ENCODE results near the gene PTBP3. TPM values are rescaled to one million over a fixed set of nuclear protein-coding genes. Genes with fewer than 3 reads are reported as not detected.

The PTBP3 gene
- polyA plus RNA-seq, 1 of the 3 experiments (the other 2 are of a cell fraction) = 6.1 TPM

DNA sequence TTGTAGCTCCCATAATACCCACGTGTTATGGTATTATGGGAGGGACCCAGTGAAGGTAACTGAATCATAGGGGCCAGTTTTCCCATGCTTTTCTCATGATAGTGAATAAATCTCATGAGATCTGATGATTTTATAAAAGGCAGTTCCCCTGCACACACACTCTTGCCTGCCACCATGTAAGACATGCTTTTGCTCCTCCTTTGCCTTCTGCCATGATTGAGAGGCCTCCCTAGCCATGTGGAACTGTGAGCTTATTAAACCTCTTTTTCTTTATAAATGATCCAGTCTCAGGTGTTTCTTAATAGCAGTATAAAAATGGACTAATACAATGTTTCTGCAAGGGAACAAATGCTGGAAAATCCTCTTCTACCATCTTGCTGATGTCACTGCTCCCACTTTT is 36.4 kb upstream of the PTBP3 start:
- H3K4me3 ChIP-seq (ENCODE audit: low read depth in 2 of 2, low read length in 1 of 2) = no peak overlapping the region
- no peak overlapping the region for H3K9ac ChIP-seq
- H3K36me3 ChIP-seq (replicated peaks in 1 of 2; ENCODE audit: control insufficient read depth in 1 of 2, insufficient read depth in 2 of 2, low read length in 1 of 2) = no peaks in the 10 kb centered on the region
- 44% methylated on average over 1 of the region's 1 CpG for WGBS (ENCODE audit: low lambda C conversion rate)
- H3K9me3 ChIP-seq = peaks cover 3% of the 10 kb centered on the region; the same call in 1 of the 2 replicates
- H3K4me2 ChIP-seq = no peak overlapping the region
- no peak overlapping the region for H2AFZ ChIP-seq (ENCODE audit: low read depth)
- H3K9me2 ChIP-seq = no peaks in the 10 kb centered on the region
- no peaks in the 10 kb centered on the region for H3K27me3 ChIP-seq (ENCODE audit: insufficient read depth)
- ChIA-PET CTCF (interaction anchor here (0.8 to 1.7 kb wide), 3 partner anchors 9 to 295 kb away, joined by 4 to 5 read pairs (median 5); no protein-coding TSS in a partner anchor), POLR2A (no interaction called here)
- no peaks in the 10 kb centered on the region for H3K4me1 ChIP-seq (ENCODE audit: control insufficient read depth in 1 of 2, insufficient read depth in 2 of 2, low read depth in 1 of 2, low read length in 1 of 2)
- DNase-seq = no peak
- H3F3A ChIP-seq (replicated peaks; ENCODE audit: insufficient read depth) = no peaks in the 10 kb centered on the region
- TF ChIP-seq NFIC (IDR thresholded peaks at IDR 0.05; ENCODE audit: borderline replicate concordance) (no peak), EZH2phosphoT487 (IDR thresholded peaks at IDR 0.05; ENCODE audit: borderline replicate concordance, low read depth) (no peak), GATA2 (CRISPR knock-in tag; IDR thresholded peaks at IDR 0.05) (no peak), GABPA (IDR thresholded peaks at IDR 0.05; ENCODE audit: low read depth) (no peak)
- TF ChIP-seq, protein P1, sequence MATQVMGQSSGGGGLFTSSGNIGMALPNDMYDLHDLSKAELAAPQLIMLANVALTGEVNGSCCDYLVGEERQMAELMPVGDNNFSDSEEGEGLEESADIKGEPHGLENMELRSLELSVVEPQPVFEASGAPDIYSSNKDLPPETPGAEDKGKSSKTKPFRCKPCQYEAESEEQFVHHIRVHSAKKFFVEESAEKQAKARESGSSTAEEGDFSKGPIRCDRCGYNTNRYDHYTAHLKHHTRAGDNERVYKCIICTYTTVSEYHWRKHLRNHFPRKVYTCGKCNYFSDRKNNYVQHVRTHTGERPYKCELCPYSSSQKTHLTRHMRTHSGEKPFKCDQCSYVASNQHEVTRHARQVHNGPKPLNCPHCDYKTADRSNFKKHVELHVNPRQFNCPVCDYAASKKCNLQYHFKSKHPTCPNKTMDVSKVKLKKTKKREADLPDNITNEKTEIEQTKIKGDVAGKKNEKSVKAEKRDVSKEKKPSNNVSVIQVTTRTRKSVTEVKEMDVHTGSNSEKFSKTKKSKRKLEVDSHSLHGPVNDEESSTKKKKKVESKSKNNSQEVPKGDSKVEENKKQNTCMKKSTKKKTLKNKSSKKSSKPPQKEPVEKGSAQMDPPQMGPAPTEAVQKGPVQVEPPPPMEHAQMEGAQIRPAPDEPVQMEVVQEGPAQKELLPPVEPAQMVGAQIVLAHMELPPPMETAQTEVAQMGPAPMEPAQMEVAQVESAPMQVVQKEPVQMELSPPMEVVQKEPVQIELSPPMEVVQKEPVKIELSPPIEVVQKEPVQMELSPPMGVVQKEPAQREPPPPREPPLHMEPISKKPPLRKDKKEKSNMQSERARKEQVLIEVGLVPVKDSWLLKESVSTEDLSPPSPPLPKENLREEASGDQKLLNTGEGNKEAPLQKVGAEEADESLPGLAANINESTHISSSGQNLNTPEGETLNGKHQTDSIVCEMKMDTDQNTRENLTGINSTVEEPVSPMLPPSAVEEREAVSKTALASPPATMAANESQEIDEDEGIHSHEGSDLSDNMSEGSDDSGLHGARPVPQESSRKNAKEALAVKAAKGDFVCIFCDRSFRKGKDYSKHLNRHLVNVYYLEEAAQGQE (IDR thresholded peaks at IDR 0.05; ENCODE audit: low read depth, low read length) = no peak
- no peak overlapping the region for H3K27ac ChIP-seq (ENCODE audit: low read depth in 2 of 2, low read length in 1 of 2)
- no peaks in the 10 kb centered on the region for H4K20me1 ChIP-seq (ENCODE audit: insufficient read depth)
- no peaks in the 10 kb centered on the region for H3K79me2 ChIP-seq (ENCODE audit: insufficient read depth)

DNA sequence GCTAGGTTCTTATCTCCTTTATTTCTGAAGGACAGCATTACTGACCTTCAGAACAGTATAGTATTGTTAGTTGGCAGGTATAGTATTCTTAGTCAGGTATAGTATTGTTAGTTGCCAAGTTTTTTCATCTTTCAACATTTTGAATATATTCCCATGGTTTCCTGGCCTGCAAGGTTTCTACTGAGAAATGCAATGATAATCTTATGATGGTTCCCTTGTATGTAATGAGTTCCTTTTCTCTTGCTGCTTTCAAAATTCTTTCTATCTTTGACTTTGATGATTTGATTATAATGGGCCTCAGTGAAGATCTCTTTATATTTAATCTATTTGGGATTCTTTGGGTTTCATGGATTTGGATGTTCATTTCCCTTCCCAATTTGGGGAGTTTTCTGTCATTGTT is 34.0 kb upstream of the PTBP3 start:
- no peaks in the 10 kb centered on the region for H3K4me1 ChIP-seq (ENCODE audit: control insufficient read depth in 1 of 2, insufficient read depth in 2 of 2, low read depth in 1 of 2, low read length in 1 of 2)

More for the DNA sequence above, 34.0 kb upstream of the PTBP3 start:
- no peak overlapping the region for H3K9ac ChIP-seq
- H3K4me3 ChIP-seq (ENCODE audit: low read depth in 2 of 2, low read length in 1 of 2) = no peak overlapping the region
- peaks cover 3% of the 10 kb centered on the region; the same call in 1 of the 2 replicates for H3K9me3 ChIP-seq
- no peak for DNase-seq
- no peak overlapping the region for H3K4me2 ChIP-seq
- POLR2A ChIA-PET = interaction anchor here (1.6 kb wide), 1 partner anchor 12 kb away, joined by 4 read pairs; the partner anchor contains the start of gene HSDL2
- CTCF ChIA-PET = interaction anchor here (0.6 to 1.6 kb wide), 7 partner anchors 12 to 471 kb away, joined by 3 to 7 read pairs (median 4); partner anchors contain the start of genes HSDL2 and UGCG
- H3F3A ChIP-seq (replicated peaks; ENCODE audit: insufficient read depth) = no peaks in the 10 kb centered on the region
- H3K36me3 ChIP-seq (replicated peaks in 1 of 2; ENCODE audit: control insufficient read depth in 1 of 2, insufficient read depth in 2 of 2, low read length in 1 of 2) = no peaks in the 10 kb centered on the region
- H3K27ac ChIP-seq (ENCODE audit: low read depth in 2 of 2, low read length in 1 of 2) = no peak overlapping the region
- no peaks in the 10 kb centered on the region for H4K20me1 ChIP-seq (ENCODE audit: insufficient read depth)
- no peaks in the 10 kb centered on the region for H3K79me2 ChIP-seq (ENCODE audit: insufficient read depth)
- no peaks in the 10 kb centered on the region for H3K9me2 ChIP-seq
- H2AFZ ChIP-seq (ENCODE audit: low read depth) = no peak overlapping the region
- TF ChIP-seq FOXJ3 (CRISPR knock-in tag; IDR thresholded peaks at IDR 0.05) = no peak
- TF ChIP-seq, protein P2, sequence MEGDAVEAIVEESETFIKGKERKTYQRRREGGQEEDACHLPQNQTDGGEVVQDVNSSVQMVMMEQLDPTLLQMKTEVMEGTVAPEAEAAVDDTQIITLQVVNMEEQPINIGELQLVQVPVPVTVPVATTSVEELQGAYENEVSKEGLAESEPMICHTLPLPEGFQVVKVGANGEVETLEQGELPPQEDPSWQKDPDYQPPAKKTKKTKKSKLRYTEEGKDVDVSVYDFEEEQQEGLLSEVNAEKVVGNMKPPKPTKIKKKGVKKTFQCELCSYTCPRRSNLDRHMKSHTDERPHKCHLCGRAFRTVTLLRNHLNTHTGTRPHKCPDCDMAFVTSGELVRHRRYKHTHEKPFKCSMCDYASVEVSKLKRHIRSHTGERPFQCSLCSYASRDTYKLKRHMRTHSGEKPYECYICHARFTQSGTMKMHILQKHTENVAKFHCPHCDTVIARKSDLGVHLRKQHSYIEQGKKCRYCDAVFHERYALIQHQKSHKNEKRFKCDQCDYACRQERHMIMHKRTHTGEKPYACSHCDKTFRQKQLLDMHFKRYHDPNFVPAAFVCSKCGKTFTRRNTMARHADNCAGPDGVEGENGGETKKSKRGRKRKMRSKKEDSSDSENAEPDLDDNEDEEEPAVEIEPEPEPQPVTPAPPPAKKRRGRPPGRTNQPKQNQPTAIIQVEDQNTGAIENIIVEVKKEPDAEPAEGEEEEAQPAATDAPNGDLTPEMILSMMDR (IDR thresholded peaks at IDR 0.05) = no peak
- TF ChIP-seq GATA2 (CRISPR knock-in tag; IDR thresholded peaks at IDR 0.05) = no peak
- TF ChIP-seq SIN3A (IDR thresholded peaks at IDR 0.05; ENCODE audit: borderline replicate concordance, low read depth, low read length) = no peak
- no peak for TF ChIP-seq NRF1 (IDR thresholded peaks at IDR 0.05; ENCODE audit: low read depth, low read length)
- no peak for TF ChIP-seq PBX3 (IDR thresholded peaks at IDR 0.05)
- TF ChIP-seq EP300 (IDR thresholded peaks at IDR 0.05; ENCODE audit: borderline replicate concordance in 1 of 2, low read depth in 1 of 2, low read length in 1 of 2) = no peak
- no peak for TF ChIP-seq SMC3 (IDR thresholded peaks at IDR 0.05; ENCODE audit: low read depth, low read length)
- TF ChIP-seq FOSL2 (IDR thresholded peaks at IDR 0.05; ENCODE audit: borderline replicate concordance, low read depth) = no peak
- no peak for TF ChIP-seq NFIC (IDR thresholded peaks at IDR 0.05; ENCODE audit: borderline replicate concordance)
- TF ChIP-seq, protein P3, sequence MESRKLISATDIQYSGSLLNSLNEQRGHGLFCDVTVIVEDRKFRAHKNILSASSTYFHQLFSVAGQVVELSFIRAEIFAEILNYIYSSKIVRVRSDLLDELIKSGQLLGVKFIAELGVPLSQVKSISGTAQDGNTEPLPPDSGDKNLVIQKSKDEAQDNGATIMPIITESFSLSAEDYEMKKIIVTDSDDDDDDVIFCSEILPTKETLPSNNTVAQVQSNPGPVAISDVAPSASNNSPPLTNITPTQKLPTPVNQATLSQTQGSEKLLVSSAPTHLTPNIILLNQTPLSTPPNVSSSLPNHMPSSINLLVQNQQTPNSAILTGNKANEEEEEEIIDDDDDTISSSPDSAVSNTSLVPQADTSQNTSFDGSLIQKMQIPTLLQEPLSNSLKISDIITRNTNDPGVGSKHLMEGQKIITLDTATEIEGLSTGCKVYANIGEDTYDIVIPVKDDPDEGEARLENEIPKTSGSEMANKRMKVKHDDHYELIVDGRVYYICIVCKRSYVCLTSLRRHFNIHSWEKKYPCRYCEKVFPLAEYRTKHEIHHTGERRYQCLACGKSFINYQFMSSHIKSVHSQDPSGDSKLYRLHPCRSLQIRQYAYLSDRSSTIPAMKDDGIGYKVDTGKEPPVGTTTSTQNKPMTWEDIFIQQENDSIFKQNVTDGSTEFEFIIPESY (IDR thresholded peaks at IDR 0.05; ENCODE audit: borderline replicate concordance, low read depth) = no peak
- TF ChIP-seq JUND (IDR thresholded peaks at IDR 0.05) = no peak
- TF ChIP-seq FOXM1 (IDR thresholded peaks at IDR 0.05; ENCODE audit: low read depth) = no peak
- H3K27me3 ChIP-seq (ENCODE audit: insufficient read depth) = no peaks in the 10 kb centered on the region
